NCI-H128 (cell line): ENCODE data around the gene BCAS4.
"Not testable (repeated sequence)": the region's sequence is repeated elsewhere in the genome, so short reads cannot be mapped to it uniquely, and the experiment has no call there.

Experiments
- DNase-seq: peaks from one replicate; lab custom pipeline; 2025; ENCODE audit not compliant: unreplicated experiment; lab: John Stamatoyannopoulos, UW

The BCAS4 gene

DNA sequence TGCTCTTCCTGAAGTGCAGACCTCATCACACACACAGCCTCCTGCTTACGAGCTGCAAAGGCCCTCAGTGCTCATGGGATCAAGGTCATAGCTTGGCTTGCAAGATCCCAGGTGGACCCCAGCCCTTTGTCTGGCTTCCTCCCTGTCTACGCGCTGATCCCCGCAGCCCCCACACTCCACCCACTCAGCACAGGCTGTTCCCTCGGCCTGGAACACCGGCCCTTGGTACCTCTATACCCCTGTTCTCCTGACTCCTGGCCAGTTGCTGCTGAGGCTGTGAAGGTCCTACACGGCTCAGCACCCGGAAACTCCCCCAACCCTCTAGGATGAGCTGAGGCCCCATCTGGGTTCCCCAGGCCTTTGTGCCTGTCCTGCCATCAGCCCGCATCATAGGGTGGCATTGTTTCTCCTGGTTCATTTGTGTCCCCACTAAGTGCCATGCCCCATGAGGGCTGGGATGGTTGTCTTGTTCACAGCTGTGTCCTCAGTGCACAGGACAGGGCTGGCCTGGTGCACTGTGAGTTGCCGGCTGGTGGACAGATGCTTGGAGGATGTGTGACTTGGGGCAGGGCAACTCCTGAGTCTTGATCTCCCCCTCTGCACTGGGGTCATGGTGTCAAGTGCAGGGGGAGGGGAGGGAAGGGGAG, 79.4 kb downstream of the BCAS4 start:
- no peak for DNase-seq

GRCh38 chr20:50874758-50875665, 80.2 kb downstream of the BCAS4 start:
- DNase-seq, result no peak

DNA sequence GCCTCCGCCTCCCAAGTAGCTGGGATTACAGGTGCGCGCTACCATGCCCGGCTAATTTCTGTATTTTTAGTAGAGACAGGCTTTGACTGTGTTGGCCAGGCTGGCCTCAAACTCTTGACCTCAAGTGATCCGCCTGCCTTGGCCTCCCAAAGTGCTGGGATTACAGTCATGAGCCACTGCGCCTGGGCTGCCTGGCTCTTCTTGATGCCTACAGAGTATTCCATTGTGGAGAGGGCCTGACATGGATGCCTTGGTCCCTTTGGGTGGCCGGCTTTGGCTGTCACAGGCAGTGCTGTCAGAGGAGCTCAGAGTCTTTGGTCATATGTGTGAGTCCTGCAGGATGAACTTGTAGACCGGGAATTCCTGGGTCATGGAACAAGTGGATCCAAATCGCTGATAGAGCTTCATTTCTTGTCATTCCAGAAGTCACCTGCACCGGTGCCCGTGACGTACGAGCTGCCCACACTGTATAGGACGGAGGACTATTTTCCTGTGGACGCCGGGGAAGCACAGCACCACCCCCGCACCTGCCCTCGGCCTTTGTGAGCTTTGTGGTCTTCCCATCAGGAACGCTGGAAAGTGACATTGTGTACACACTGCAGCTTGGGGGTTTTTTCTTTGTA, 81.3 kb downstream of the BCAS4 start:
- DNase-seq, result no peak

GRCh38 chr20:50876816-50877215, 82.0 kb downstream of the BCAS4 start:
- no peak for DNase-seq

- DNase-seq, result no peak
Measured at GRCh38 chr20:50877232-50877743, 82.4 kb downstream of the BCAS4 start.

GRCh38 chr20:50879649-50880550, 85.0 kb downstream of the BCAS4 start:
- no peak for DNase-seq

GRCh38 chr20:50881759-50882424, 87.0 kb downstream of the BCAS4 start:
- not testable (repeated sequence) for DNase-seq

GRCh38 chr20:50883856-50884255, 89.0 kb downstream of the BCAS4 start:
- no peak for DNase-seq

- no peak for DNase-seq
Measured at GRCh38 chr20:50885068-50885467, 90.2 kb downstream of the BCAS4 start.

DNA sequence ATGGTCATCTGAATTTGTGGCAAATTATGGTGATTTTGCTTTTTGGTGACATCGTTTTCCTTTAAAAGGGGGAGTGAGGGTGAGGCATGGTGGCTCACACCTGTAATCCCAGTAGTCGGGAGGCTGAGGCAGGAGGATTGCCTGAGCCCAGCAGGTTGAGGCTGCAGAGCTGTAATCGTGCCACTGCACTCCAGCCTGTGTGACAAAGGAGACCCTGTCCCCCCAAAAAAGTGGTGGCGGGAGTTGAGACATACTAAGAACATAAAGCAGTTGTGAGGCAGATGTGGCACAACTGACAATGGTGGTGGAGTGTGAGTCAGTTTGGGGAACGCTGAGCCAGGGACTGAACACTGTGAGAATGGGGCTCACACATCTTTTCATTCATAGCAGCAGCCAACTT, 90.9 kb downstream of the BCAS4 start:
- DNase-seq, result no peak

GRCh38 chr20:50886184-50886790, 91.4 kb downstream of the BCAS4 start:
- no peak for DNase-seq

GRCh38 chr20:50887576-50887975, 92.7 kb downstream of the BCAS4 start:
- no peak for DNase-seq

- no peak for DNase-seq
Measured at GRCh38 chr20:50891138-50891537, 96.3 kb downstream of the BCAS4 start.

- no peak for DNase-seq
Measured at GRCh38 chr20:50892394-50892793, 97.5 kb downstream of the BCAS4 start.

DNA sequence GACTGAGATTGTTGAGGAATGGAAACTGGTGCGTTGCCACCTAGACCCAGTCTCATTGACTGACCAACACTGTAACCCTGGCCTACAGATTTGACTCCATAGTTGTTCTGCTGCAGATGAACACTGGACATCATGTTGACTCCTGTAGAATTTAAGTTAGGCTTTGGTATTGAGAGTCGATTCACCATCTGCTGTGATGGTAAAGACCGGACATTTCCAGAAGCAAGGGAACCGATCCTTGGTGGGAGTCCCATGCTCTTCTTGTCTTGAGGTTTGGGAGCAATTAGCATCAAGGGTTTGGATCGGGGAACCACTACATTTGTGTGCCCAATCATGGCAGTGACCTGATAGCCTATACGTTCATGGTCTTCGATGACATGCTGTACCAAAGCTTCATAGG, 98.8 kb downstream of the BCAS4 start:
- DNase-seq, result no peak

DNA sequence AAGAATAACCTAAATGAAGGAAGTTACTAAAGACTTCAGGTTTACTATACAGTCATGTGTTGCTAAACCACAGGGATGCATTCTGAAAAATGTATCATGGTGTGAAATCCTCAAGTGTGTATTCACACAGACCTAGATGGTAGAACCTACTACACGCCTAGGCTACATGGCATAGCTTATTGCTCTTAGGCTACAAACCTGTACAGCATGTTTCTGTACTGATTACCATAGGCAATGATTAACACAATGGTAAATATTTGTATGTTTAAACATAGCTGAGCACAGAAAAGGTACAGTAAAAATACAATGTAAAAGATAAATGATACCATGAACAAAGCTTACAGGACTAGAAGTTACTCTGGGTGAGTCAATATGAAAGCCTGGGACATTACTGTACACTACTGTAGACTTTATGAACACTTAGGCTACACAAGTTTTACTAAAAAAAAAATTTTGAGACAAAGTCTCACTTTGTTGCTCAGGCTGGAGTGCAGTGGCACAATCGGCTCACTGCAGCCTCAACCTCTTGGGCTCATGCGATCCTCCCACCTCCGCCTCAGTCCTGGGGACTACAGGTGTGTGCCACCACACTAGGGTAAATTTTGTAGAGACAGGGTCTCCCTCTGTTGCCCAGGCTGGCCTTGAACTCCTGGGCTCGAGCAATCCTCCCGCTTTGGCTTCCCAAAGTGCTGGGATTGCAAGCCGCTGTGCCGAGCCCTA, 100.4 kb downstream of the BCAS4 start:
- DNase-seq, result no peak

DNA sequence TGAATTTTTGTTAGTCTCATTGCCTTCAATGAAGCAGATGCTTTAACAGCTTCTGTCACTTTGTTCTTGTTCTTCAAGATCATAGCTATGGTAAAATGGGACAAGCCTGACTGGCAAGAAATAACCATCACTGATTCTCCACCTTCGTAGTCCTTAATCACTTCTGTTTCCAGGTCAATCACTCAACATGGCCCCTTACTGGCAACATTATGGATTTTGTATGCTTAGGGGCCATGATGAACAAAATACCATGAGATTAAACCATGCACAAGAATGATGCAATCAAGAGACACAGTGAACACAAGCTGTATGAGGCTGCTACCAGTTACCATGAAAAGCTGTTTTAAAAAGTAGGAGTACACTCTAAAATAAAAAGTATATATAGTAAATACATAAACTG, 103.6 kb downstream of the BCAS4 start:
- no peak for DNase-seq

GRCh38 chr20:50900261-50900660, 105.4 kb downstream of the BCAS4 start:
- no peak for DNase-seq

DNA sequence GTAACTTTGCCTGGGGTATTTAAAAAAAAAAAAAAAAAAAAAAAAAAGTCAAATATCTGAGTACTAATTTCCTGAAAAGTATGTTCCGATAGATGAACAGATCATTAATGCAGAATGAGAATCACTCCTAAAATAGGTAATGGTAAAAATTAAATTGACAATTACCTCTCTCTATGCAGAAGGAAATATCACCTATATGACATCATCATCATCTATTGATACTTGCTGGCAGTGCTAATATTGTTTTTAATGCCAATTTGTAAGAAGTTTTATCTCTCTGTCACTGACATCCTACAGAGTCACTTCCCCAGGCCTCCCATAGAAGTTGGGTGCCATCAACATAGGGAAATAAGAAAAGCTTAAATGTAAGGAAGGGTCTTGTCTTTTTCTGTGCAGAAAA, 106.4 kb downstream of the BCAS4 start:
- DNase-seq, result no peak
